HCT116 (cell line): ENCODE measurements around the gene MIDN.

Source experiments
- CEBPB ChIP-seq: IDR thresholded peaks from 2 replicates; pipeline ENCODE4 v1.6.1; 2012; ENCODE audit warnings: low read depth
- TF ChIP-seq, protein P1 (sequence below), 3 experiments: fragments of 200-600 bp in 1 of 3; sonication (generic) in 1 of 3; IDR thresholded peaks in 2 of 3; conservative IDR thresholded peaks in 1 of 3; 2 replicates each; pipeline ENCODE4 v1.5.1; 2012 to 2017; ENCODE audit warnings: low read depth in 2 of 3, low read length in 2 of 3, antibody characterized with exemption in 1 of 3, borderline replicate concordance in 1 of 3, control low read depth in 1 of 3, mild to moderate bottlenecking in 1 of 3, mixed read lengths in 1 of 3, mixed run types in 1 of 3, moderate library complexity in 1 of 3; ENCODE audit not compliant: insufficient read depth in 1 of 3

- TF ChIP-seq CEBPB = no peak
- TF ChIP-seq, protein P1, sequence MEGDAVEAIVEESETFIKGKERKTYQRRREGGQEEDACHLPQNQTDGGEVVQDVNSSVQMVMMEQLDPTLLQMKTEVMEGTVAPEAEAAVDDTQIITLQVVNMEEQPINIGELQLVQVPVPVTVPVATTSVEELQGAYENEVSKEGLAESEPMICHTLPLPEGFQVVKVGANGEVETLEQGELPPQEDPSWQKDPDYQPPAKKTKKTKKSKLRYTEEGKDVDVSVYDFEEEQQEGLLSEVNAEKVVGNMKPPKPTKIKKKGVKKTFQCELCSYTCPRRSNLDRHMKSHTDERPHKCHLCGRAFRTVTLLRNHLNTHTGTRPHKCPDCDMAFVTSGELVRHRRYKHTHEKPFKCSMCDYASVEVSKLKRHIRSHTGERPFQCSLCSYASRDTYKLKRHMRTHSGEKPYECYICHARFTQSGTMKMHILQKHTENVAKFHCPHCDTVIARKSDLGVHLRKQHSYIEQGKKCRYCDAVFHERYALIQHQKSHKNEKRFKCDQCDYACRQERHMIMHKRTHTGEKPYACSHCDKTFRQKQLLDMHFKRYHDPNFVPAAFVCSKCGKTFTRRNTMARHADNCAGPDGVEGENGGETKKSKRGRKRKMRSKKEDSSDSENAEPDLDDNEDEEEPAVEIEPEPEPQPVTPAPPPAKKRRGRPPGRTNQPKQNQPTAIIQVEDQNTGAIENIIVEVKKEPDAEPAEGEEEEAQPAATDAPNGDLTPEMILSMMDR (IDR thresholded peaks at IDR 0.05 in 2 of 3, conservative IDR thresholded peaks at IDR 0.05 in 1 of 3; ENCODE audit: borderline replicate concordance in 1 of 3, insufficient read depth in 1 of 3, low read depth in 2 of 3, low read length in 2 of 3) = no peak
Observed at GRCh38 chr19:1224047-1224825, 24.1 kb upstream of the MIDN start.
